Renal cortical epithelial cell (primary cell): ENCODE results near the gene ST3GAL4. TPM values are rescaled to one million over a fixed set of nuclear protein-coding genes. Genes with fewer than 3 reads are reported as not detected.
"Not testable (repeated sequence)": the region's sequence is repeated elsewhere in the genome, so short reads cannot be mapped to it uniquely, and the experiment has no call there.

Experiments used
- DNase-seq: peaks from one replicate; pipeline ENCODE4 v3.0.0-alpha.2; 2011; ENCODE audit warnings: low read depth
- total RNA-seq: library from RNA; depleted of rRNA; stranded (reverse); fragments of >200 nt; gene quantifications from 2 replicates; pipeline ENCODE4 v1.2.3, GENCODE V29; 2014

Gene ST3GAL4
- total RNA-seq, 1 donor from 2014 or later = 17.8 TPM

DNA sequence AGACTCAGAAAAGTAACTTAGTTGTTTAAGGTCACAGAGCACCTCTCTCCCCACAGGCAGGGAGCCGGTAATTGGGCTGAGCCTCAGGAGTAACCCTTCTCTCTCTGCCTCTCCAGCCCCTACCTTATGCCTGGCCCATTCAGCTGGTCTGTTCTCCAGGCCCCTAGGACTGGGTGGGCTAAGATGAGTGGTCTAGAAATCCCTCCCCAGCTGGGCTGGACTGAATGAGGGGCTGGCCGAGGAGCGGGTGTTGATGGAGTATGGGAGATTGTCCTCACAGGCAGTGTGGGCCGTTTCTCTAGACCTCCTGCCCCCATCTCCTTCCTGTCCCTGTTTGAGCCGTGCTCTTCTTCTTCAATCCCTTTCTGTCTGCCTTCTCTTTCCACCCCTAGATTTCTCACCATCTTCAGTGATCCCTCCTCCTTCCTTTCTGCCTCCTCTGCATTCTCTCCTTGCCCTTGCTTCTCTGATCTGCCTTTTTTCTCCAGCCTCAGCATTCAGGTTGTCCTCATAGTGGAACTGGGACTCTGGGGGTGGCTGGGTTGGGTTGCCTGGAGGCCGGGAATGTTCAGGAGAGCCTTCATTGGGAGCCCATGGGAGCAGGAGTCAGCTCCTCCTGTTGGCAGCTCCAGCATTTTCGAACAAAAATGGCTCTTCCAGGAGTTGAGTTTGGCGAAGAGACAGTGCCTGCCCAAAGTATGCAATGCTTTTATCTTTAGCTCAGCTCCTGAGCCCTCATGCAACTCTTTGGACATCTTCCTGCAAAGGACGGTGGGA, 7.6 kb downstream of the ST3GAL4 start:
- no peak for DNase-seq

DNA sequence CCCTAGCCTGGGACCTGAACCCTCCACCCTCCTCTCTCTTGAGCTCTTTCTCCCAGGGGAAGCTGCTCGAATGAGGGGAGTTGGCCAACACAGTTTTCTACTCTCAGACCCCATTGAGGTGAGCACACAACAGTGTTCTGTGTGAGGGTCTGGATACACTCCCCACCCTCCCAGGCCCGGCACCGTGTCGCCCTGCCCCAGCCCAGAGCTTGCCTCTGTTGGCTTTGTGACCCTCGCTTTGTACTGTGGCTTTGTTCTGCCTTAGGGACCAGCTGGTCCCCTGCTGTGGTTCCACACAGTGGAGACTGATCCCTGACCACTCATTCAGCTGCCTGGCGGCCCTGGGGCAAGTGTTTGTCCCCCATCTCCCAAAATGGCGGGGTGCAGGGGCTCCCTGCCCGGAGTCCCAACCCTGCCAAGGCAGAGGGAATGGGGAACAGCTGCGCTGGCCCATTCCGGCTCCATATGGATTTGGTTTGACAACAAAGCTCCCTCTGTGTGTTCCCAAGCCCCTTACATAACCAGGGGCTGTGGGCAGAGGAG, 8.3 kb downstream of the ST3GAL4 start:
- DNase-seq = no peak

DNA sequence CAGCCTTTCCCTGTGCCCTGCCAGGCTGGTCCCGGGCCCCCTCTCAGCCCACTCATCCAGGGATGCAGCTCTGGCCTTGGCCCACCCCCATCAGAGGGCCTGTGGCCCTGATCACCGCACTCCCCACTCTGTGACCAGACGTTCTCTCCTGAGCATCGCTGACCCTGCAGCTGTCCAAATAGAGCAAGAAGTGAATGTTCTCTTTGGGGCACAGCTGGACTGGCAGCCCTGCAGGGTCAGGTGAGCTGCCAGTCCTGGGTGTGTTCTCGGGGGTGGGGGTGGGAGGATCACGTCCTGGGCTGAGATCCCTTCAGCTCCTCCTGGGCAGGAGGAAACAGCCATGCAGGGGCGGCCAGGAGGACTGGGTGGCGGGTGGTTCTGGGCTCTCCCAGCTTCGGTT, 9.2 kb downstream of the ST3GAL4 start:
- not testable (repeated sequence) for DNase-seq

DNA sequence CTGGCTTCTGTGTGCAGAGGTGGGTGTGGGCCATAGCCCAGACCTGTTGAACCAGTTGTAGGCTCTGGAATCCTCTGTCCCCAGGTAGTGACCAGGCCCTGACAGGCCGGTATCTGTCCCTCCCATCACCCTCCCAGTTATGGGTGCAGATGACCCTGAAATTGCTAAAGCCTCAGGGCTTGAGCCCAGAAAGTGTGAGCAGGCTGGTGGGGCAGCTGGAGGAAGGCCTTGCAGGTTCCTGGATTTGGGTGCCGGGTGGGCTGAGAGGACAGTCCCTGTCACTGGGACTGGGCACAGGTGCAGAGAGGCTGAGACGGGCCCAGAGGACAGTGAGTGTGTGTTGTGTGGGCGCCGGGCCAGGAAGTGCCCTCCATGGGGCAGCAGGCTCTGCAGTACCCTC, 10.0 kb downstream of the ST3GAL4 start:
- not testable (repeated sequence) for DNase-seq

DNA sequence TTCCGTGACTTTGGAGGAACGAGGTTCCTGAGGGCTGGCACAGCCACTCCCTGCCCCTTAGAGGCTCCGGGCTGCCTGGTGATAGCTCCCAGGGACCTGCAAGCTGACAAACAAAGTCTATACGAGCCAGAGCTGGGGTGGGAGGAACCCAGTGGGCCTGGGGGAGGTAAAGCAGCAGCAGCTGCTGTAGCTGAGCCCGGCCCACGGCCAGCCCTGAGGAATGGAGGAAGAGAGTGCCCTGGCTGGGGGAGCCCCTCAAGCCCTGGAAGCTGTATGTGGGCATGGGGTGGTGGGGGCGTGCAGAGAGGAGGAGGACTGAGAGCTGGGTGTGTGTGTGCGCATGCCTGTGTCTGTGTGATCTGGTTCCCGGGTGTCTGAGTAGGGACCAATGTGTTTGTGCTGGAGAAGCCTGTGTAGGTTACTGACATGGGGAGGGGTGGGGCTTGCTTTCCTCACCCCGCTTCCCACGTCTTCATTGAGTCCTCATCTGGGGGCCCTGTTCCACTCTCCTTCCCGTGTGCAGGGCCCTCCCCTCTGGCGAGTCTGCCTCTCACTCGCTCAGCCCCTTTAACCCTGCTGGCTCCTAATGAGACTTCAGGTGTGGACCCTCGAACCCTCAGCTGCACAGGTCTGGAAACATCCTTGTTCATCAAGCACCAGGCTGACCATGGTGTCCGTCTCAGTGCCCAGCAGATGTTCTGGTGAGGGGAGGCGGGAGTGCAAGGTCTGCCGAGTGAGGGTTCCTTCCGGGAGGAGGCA, 10.8 kb downstream of the ST3GAL4 start:
- DNase-seq = no peak

DNA sequence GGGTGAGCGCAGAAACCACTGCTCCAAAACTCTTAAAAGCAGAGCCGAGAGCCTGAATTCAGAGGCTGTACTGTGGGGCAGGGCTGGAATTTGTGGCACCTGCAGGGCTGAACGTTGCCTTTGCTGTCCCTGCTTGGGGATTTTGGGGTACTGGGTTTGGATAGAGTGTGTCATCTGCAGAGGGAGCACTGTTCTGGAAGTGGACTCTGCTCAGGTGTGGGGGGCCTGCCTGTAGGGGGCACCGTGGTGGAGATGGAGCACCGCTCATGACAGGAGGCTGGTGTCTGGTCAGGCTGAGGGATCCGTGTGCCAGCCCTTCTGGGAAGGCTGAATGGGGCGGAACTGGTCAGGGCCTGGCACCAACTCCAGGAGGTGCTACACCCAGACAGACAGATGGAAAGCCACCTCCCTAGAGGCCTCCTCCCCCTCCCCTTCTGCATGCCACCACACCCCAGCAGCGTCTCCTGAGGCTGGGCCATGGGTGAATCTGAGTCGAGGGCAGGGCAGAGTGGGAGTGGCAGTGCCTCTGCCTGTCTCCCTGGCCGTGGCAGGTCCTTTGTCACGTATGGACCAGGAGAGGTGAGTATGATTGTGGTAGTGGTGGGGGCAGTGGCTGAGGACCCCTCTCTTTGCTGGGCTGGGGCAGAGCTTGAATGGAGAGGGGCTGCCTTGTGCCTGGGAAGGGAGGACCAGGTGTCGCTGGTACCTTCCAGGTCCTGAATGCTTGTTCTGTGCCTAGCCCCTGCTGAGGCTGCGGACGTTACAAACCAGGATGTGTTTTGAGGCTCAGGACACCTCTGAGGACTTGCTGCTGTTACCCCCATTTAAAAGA, 11.6 kb downstream of the ST3GAL4 start:
- DNase-seq = not testable (repeated sequence)

DNA sequence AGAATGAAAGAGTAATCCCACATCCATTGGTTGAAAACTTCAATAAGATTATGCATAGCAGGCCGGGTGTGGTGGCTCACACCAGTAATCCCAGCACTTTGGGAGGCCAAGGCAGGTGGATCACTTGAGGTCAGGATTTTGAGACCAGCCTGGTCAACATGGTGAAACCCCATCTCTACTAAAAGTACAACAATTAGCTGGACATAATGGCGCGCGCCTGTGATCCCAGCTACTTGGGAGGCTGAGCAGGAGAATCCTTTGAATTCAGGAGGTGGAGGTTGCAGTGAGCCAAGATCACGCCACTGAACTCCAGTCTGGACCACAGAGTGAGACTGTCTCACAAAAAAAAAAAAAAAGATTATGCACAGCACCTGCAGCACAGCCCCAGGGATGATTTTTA, 12.3 kb downstream of the ST3GAL4 start:
- not testable (repeated sequence) for DNase-seq

DNA sequence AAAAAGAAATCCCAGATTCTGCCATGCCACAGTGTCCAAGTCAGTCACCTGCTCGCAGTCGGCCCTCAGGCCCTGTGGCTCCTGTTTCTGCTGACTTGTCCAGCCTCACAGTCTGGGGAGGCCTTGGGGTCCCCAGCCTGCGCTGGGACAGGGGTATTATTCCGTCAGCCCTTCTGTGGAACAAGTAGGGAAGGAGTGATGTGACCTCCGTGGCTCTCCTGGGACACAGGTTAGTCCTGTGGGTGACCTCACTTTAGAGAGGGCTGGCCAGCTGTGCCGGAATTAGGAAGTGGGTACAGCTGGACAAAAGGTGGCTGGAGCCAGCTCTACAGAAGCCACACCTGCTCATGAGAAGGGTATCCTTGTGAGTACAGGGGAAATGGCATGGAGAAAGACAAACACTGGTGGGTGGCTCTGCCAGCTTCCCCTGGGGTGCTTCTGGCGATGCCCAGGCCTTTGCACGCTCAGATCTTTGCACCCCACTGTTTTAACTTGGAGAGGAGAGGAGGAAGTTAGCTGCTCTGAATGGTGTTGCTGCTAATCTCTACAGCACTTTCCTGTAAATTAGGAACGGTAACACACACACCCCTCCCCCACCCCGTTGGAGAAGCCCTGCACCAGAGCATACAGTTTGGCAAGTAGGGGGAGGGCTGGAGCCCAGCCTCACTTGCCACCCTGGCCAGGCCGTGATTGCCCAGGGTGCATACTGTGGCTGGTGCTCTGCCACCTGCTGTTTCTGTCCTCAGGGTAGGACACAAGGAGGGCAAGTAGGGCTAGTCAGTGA, 13.0 kb downstream of the ST3GAL4 start:
- not testable (repeated sequence) for DNase-seq

DNA sequence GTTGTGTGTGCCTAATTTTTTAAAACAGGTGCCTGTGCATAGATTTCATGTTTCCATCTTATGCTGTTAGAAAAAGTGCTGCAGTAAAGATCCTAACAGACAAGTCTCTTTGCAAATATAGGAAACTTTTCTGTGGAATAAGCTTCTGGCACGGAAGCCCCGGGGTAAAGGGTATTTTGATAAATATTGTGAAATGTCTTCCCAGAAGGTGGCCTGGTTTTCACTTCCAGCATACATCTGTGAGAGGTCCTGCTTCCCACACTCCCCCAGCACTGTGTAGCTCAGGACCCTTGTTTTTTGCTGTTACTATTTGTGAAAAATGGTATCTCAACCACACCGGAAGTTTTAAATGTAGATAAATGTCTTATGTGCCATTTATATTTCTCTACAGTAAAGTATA, 14.5 kb downstream of the ST3GAL4 start:
- no peak for DNase-seq

DNA sequence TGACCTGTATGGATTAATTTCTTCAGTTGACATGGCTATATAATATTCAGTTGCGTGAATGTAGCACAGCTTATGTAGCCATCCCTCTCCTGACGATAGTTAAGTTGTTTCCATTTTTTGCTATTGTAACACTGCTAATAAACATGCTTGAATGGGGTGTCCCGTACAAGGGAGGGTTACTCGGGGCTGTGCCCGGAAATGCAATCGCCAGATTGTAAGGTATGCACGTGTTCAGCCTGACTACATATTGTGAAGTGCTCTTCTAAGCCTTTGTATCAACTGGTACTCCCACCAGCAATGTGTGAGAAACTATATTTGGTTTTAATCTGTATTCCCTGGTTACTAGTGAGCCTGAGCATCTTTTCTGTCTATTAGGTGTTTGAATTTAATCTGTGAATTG, 16.1 kb downstream of the ST3GAL4 start:
- no peak for DNase-seq

DNA sequence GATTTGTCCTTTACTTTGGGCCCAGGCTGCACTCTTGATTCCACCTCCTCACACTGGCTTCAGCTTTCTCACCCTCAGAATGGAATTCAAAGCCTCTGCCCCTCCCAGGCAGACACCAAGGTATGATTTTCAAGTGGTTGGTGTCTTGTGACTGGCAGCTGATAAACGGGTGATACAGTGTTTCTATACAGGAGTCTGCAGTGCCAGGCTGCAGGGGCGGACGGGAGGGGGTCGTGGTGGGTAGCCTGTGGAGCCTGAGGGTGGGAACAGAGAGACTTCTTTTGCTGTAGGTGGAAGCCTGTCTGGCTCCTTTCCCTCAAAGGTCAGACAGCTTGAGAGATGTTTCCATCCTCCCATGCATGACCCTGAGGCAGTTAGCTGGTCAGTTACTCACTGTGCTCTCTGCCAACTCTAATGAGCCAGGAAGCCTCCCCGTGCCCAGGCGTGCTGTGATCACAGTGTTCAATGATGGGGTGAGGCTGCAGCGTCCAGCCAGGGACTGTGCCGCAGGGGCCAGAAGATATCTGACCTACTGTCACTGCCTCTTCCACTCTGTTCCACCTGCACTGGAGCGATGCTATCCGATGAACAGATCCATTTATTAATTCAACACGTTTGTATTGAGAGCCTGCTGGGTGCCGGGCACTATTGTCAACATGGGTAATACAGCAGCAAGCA, 18.0 kb downstream of the ST3GAL4 start:
- peak; percentile 39 for DNase-seq

DNA sequence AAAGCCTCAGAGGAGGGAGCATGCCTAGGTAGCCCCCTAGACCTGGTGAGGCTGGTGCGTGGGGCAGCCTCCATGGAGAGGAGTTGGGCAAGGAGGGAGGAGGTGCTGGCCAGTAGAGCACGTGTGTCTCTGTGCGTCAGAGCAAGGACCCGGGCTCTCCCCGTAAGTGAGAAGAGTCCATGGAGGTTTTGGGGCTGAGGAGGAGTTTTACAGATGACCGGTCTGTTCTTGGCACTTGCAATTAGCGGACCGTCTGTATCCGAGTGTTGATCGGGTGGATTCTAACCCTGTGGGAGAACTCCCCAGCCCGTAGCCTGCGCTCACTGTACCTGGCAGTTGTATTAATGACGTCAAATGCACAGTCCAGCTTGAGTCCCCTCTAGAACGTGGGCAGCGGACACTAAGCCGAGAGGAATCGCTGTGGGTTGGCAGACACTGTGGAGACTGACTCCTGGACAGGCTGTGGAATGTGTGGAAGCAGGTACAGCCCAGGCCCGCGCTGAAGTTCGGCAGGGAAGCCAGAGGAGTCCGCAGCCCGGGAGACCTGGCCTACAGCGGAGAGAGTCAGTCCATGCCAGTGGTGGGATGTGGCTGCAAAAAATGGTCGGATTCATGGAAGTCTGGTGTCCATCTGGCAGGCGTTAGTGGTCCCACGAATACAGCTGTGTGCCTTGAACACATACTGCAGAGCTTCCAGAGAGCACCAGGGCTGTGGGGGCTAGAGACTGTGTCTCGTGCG, 19.2 kb downstream of the ST3GAL4 start:
- not testable (repeated sequence) for DNase-seq

DNA sequence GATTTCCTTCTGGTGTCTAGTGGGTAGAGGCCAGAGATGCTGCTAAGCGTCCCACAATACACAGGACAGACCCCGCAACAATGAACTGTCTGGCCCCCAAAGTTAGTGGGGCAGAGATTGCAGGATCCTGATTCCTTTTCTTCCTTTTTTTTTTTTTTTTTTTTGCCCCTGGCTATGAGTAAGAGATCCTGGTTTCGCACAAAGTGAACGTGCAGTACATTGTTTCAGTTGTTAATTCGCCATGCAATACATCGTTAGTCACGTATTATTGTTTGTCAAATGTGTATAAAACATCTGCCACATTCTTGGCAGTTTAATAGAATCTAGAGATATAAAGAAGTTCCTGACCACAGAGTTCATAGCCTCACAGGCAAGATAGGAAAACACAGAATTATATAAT, 20.2 kb downstream of the ST3GAL4 start:
- peak; percentile 21 for DNase-seq

DNA sequence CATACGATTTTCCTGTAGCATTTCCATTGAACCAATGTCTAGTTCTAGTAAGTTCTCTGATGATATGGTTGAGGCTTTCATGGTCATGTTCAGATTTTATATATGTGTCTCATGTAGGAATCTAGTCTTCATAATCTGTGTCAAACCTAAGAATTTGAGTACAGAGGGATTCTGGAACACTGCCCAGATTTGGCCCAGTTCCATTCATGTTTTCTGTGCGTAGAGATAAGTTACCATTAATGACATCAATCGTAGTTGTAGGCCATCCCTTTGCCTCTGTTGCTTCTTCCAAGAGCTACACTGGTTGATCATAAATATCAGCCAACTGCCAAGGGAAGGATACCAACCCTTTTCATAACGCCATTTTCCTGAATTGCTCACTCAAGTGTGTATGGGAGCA, 23.3 kb downstream of the ST3GAL4 start:
- no peak for DNase-seq

DNA sequence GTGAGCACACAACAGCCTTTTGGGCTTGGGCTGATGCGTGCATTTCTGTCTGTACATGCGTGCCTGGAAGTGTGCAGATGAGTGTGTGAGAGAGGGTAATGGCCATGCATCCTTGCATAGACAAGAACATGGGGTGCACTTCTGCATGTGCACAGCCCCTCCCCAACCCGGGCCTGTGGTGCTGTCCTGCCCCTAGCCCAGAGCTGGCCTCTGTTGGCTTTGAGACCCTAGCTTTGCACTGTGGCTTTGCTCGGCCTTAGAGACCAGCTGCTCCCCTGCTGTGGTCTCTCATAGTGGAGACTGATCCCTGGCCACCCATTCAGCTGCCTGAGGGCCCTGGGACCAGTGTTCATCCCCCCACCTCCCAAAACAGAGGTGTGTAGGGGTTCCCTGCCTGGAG, 25.4 kb downstream of the ST3GAL4 start:
- no peak for DNase-seq

DNA sequence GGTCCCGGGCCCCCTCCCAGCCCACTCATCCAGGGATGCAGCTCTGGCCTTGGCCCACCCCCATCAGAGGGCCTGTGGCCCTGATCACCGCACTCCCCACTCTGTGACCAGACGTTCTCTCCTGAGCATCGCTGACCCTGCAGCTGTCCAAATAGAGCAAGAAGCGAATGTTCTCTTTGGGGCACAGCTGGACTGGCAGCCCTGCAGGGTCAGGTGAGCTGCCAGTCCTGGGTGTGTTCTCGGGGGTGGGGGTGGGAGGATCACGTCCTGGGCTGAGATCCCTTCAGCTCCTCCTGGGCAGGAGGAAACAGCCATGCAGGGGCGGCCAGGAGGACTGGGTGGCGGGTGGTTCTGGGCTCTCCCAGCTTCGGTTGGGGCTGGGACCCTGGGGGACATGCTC, 26.5 kb downstream of the ST3GAL4 start:
- not testable (repeated sequence) for DNase-seq

DNA sequence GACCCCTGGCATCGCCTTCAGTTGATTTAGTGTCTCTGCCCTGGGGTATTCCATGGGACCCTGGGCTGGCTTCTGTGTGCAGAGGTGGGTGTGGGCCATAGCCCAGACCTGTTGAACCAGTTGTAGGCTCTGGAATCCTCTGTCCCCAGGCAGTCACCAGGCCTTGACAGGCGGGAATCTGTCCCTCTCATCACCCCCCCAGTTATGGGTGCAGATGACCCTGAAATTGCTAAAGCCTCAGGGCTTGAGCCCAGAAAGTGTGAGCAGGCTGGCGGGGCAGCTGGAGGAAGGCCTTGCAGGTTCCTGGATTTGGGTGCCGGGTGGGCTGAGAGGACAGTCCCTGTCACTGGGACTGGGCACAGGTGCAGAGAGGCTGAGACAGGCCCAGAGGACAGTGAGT, 27.2 kb downstream of the ST3GAL4 start:
- not testable (repeated sequence) for DNase-seq

DNA sequence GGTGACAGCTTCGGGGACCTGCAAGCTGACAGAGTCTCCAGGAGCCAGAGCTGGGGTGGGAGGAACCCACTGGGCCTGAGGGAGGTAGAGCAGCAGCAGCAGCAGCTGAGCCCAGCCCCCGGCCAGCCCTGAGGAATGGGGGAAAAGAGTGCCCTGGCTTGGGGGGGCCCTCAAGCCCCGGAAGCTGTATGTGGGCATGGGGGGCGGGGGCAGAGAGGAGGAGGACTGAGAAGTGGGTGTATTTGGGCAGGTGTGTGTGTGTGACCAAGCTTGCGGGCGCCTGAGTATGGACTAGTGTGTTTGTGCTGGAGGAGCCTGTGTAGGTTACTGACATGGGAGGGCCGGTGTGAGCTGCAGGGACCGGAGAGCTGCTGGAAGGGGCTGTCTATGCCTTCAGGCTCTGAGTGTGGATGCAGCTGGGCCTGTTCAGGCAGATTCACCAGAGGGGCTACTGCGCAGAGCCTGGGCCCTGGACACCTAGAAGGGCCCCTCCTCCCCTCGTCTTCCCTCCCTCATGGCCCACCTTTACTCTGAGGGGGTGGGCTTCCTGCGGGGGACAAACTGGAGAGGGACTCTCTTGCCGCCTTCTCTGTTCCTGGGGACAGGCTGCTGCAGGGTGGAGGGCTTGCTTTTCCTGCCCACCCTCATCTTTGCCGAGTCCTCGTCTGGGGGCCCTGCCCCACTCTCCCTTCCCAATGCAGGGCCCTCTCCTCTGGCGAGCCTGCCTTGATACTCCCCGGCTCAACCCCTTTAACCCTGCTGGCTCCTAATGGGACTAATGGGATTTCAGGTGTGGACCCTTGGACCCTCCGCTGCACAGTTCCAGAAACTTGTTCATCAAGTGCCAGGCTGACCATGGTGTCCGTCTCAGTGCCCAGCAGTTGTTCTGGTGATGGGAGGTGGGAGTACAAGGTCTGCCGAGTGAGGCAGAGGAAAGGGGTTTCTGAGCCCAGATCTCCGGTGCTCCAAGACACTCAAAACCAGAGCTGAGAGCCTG, 28.2 kb downstream of the ST3GAL4 start:
- DNase-seq = no peak
